GM18505 (cell line): ENCODE results near the gene AKR1E2.
A peak's percentile ranks its signal among the peaks of the same experiment; 100 is the strongest.

Experiments
- ATAC-seq: cut with Tn5 transposase; IDR thresholded peaks from one replicate; pipeline ENCODE4 v1.9.1; 2021; ENCODE audit not compliant: unreplicated experiment
- POLR2A ChIP-seq: IDR thresholded peaks from 4 replicates; pipeline ENCODE4 v1.6.1; 2011; ENCODE audit warnings: borderline replicate concordance; ENCODE audit not compliant: insufficient read depth, insufficient read length; ENCODE audit errors: extremely low read depth

The AKR1E2 gene

GRCh38 chr10:4825868-4826791, at the start of gene AKR1E2:
TSS of gene AKR1E2 (plus strand) at chr10:4826207. CDS start at chr10:4826325, 118 bp downstream.
- no peak for TF ChIP-seq POLR2A
- peak; percentile 72 for ATAC-seq

DNA sequence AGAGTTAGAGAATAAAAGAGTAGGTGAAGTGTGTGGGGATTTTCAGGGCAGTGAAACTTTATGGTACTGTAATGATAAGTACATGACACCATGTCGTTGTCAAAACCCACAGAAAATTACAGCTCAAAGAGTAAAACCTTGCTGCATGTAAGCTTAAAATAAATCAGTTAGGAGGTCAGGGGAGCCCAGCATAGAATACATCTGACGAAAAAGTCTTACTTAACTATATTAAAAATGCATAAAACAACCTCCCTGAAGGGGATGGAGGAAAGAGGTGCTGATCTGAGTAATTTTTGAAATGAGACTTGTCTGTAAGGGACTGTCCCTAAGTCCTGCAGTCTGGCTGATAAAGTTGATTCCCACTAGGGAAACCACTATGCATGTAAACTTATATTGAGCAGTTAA, 49.8 kb upstream of the AKR1E2 start:
- TF ChIP-seq POLR2A: no peak
- ATAC-seq: no peak

- no peak for ATAC-seq
- TF ChIP-seq POLR2A: no peak
These were observed 47.2 kb upstream of the AKR1E2 start for GRCh38 chr10:4778761-4779160.

- no peak for ATAC-seq
- no peak for TF ChIP-seq POLR2A
These were observed 45.9 kb upstream of the AKR1E2 start for GRCh38 chr10:4780091-4780490.

GRCh38 chr10:4780782-4781181, 45.2 kb upstream of the AKR1E2 start:
- no peak for TF ChIP-seq POLR2A
- no peak for ATAC-seq

GRCh38 chr10:4781955-4782354, 44.1 kb upstream of the AKR1E2 start:
- TF ChIP-seq POLR2A: no peak
- no peak for ATAC-seq

GRCh38 chr10:4784667-4785333, 41.2 kb upstream of the AKR1E2 start:
- TF ChIP-seq POLR2A: no peak
- ATAC-seq: no peak

DNA sequence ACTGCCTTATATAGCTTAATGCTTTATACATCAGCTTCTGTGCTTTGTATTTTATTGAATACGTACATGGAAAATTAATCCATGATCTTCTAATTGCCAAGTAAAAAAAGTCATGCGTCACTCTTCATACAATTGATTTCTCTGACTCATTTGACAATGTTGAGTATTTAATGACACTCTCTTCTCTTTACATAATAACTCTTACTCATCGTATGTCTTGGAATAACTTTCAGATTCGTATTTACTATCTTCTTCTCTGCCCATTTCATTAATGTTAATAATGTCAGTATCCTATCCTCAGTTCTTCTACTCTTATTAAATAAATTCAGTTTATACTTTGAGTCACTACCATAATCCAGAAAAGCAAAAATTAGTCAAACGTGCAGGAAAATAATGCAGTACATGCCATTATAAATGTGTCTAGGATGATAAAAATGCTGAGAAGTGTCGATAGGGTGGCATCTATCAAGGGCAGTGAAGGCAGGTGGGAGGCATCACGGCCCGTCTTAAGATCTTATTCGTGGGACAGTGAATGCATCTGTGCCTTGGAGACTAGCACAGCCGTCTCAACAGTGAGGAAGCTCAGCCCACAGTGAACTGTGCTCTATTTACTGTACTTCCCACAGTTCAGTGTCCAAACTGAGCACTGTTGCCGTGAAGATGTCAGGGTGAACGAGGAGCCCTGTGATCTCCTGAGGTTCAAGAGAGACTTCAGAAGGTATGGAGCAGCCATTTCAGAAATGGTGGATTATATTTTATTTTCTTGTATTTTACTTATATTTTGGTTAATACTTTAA, 39.8 kb upstream of the AKR1E2 start:
- ATAC-seq: no peak

DNA sequence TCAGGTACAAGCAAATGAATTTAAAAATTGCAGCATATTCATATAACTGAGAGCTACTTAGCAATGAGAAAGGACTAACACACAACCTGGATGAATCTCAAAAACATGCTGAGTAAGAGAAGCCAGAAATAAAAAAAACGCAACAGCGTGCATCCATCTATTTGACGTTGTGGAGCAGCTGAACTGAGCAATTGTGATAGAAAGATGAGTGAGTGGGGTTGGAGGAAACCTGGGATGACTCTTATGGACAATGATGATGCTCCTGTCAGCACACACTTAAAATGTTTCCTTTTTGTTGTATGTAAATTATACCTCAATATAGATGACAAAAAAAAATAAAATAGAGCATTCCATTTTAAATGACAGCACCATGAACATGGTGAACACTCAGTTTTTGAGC, 36.0 kb upstream of the AKR1E2 start:
- no peak for TF ChIP-seq POLR2A
- no peak for ATAC-seq

More for the DNA sequence above, 39.8 kb upstream of the AKR1E2 start:
- TF ChIP-seq POLR2A: no peak

GRCh38 chr10:4790922-4791321, 35.1 kb upstream of the AKR1E2 start:
- ATAC-seq: no peak
- TF ChIP-seq POLR2A: no peak

DNA sequence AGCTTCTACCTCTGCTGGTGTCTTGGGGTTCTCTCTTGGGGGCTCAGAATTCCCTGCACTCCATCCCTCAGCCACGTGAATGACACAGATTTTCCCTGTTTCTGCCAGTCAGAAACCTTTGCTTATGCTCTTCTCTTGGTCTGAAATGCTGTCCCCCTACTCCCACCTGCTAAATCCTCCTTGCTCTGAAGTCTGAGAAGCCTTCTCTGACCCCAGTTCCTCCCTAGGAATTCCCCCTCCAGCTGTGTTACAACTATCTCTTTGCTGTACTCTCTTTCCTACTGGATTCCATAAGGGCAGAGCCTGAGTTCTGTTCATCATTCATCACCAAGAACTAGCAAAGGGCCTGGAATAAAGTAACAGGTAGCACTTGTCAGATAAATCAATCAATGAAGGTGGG, 33.6 kb upstream of the AKR1E2 start:
- no peak for TF ChIP-seq POLR2A
- ATAC-seq: no peak

DNA sequence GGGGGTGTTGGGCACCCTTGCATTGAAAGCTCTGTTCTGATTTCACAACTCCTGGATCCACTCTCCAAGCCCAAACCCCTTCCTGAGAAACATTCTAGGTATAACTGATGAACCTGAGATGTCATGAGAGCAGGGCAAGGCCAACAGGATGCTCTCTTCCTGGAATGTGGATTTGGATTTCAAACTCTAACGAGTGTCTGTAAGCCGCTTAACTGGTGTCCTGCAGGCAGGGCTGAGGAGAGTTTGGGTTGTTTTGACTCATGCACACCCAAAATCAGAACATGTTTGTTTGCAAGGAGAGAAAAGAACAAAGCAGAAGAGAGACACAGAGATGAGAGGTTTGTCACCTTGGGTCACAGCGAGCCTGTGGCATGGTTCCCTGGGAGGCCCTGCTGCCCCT, 24.6 kb upstream of the AKR1E2 start:
- no peak for TF ChIP-seq POLR2A
- ATAC-seq: no peak

GRCh38 chr10:4802711-4803487, 23.1 kb upstream of the AKR1E2 start:
- TF ChIP-seq POLR2A: no peak
- no peak for ATAC-seq

DNA sequence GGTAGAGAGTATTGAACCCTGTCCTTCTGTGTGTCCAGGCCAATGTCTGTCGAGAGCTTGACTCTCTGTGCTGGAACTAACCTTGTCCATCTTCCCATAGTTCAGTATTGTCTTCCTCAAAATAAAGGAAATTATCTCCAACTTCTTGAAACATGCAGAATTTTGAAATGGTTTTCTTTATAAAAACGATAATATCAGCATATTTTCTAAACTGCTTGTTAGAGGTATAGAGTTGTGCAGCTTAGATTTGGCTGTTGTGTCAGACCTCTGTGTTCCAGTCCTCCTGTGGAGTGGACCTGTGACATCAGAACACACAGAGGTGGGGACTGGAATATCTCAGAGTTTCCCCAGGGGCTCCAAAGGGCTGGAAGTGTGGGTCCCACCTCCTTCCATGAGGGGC, 22.2 kb upstream of the AKR1E2 start:
- no peak for TF ChIP-seq POLR2A
- ATAC-seq: no peak
